IMR-90 (cell line): ENCODE data around the gene RERE. TPM values are rescaled to one million over a fixed set of nuclear protein-coding genes. Genes with fewer than 3 reads are reported as not detected.

Experiments used
- ATAC-seq: fragments of 200-7000 bp; cut with Tn5 transposase; 2 replicates; pipeline ENCODE4 v1.9.1; 2020; ENCODE audit warnings: low read depth, mild to moderate bottlenecking, moderate library complexity
- BruUV-seq: library from RNA; stranded (reverse); fragments of 400-500 nt; replicated peaks from 2 replicates; lab custom pipeline; 2021; lab: Mats Ljungman, UMichigan
- CTCF ChIA-PET: fragments of 300-600 bp; formaldehyde crosslinking; extraction: SDS; loops from one replicate; lab custom pipeline; 2021; ENCODE audit warnings: antibody characterized with exemption; lab: Yijun Ruan, JAX
- POLR2A ChIA-PET: fragments of 300-600 bp; sonication (Branson Sonifier 250); formaldehyde crosslinking; loops from one replicate; lab custom pipeline; 2022; ENCODE audit warnings: antibody characterized with exemption; ENCODE audit not compliant: unreplicated experiment; lab: Charles Lee
- DNase-seq: peaks from one replicate; pipeline ENCODE4 v3.0.0; 2013
- H2AFZ ChIP-seq: replicated peaks from 2 replicates; pipeline ENCODE3; 2013; ENCODE audit warnings: low read length, mild to moderate bottlenecking; ENCODE audit not compliant: poor library complexity
- H2AK5ac ChIP-seq: 2 replicates; pipeline ENCODE4 v1.6.1; 2013; ENCODE audit warnings: low read depth, low read length, inconsistent platforms
- H2AK9ac ChIP-seq: replicated peaks from 2 replicates; pipeline ENCODE3; 2013; ENCODE audit warnings: mild to moderate bottlenecking, low read depth, low read length, moderate library complexity; ENCODE audit not compliant: poor library complexity
- H2BK120ac ChIP-seq: 2 replicates; pipeline ENCODE4 v1.6.1; 2013; ENCODE audit warnings: low read depth, low read length, inconsistent platforms
- H2BK15ac ChIP-seq: 3 replicates; pipeline ENCODE4 v1.6.1; 2013; ENCODE audit warnings: low read depth, low read length, inconsistent platforms
- H2BK20ac ChIP-seq: 2 replicates; pipeline ENCODE4 v1.6.1; 2013; ENCODE audit warnings: low read depth, mild to moderate bottlenecking, inconsistent platforms, low read length, moderate library complexity
- H2BK5ac ChIP-seq: 2 replicates; pipeline ENCODE4 v1.6.1; 2013; ENCODE audit warnings: mild to moderate bottlenecking, low read depth, low read length, inconsistent platforms; ENCODE audit not compliant: poor library complexity, severe bottlenecking
- H3K14ac ChIP-seq: replicated peaks from 2 replicates; pipeline ENCODE4 v1.6.1; 2013; ENCODE audit warnings: low read depth, low read length, inconsistent platforms
- H3K18ac ChIP-seq: 2 replicates; pipeline ENCODE4 v1.6.1; 2013; ENCODE audit warnings: low read depth, low read length, control low read depth
- H3K23ac ChIP-seq: 2 replicates; pipeline ENCODE4 v1.6.1; 2013; ENCODE audit warnings: low read depth, low read length, inconsistent platforms
- H3K27ac ChIP-seq: 2 replicates; pipeline ENCODE4 v1.5.1; 2013; ENCODE audit warnings: mild to moderate bottlenecking, control low read depth, low read length; ENCODE audit not compliant: insufficient read depth
- H3K27me3 ChIP-seq: 2 replicates; pipeline ENCODE4 v1.6.1; 2013; ENCODE audit warnings: low read length; ENCODE audit not compliant: control insufficient read depth, insufficient read depth
- H3K36me3 ChIP-seq: 2 replicates; pipeline ENCODE4 v1.6.1; 2013; ENCODE audit warnings: low read length, mixed read lengths; ENCODE audit not compliant: control insufficient read depth, insufficient read depth
- H3K4ac ChIP-seq: 2 replicates; pipeline ENCODE4 v1.6.1; 2013; ENCODE audit warnings: low read depth, low read length, inconsistent platforms
- H3K4me1 ChIP-seq: 2 replicates; pipeline ENCODE4 v1.6.1; 2013; ENCODE audit warnings: low read length, mixed read lengths; ENCODE audit not compliant: control insufficient read depth, insufficient read depth
- H3K4me2 ChIP-seq: 2 replicates; pipeline ENCODE4 v1.6.1; 2013; ENCODE audit warnings: low read depth, mild to moderate bottlenecking, control low read depth, low read length, moderate library complexity
- H3K4me3 ChIP-seq: 2 replicates; pipeline ENCODE4 v1.5.1; 2013; ENCODE audit warnings: low read depth, mild to moderate bottlenecking, control low read depth, low read length, moderate library complexity; ENCODE audit not compliant: insufficient read depth
- H3K56ac ChIP-seq: 2 replicates; pipeline ENCODE4 v1.6.1; 2013; ENCODE audit warnings: low read length, inconsistent platforms; ENCODE audit not compliant: insufficient read depth; ENCODE audit errors: extremely low read depth
- H3K79me1 ChIP-seq, 2 experiments: 2 replicates each; pipeline ENCODE4 v1.6.1; 2013; ENCODE audit warnings: low read length in 2 of 2, inconsistent platforms in 1 of 2, low read depth in 1 of 2
- H3K9ac ChIP-seq: 2 replicates; pipeline ENCODE4 v1.6.1; 2013; ENCODE audit warnings: low read depth, low read length, control low read depth
- H3K9me1 ChIP-seq: 2 replicates; pipeline ENCODE4 v1.6.1; 2013; ENCODE audit warnings: low read length, inconsistent platforms; ENCODE audit not compliant: insufficient read depth
- H3K9me3 ChIP-seq: 2 replicates; pipeline ENCODE4 v1.6.1; 2013; ENCODE audit warnings: low read length; ENCODE audit not compliant: control insufficient read depth, insufficient read depth
- H4K20me1 ChIP-seq: 2 replicates; pipeline ENCODE4 v1.6.1; 2013; ENCODE audit warnings: low read length, inconsistent platforms; ENCODE audit not compliant: insufficient read depth
- H4K5ac ChIP-seq: 2 replicates; pipeline ENCODE4 v1.6.1; 2013; ENCODE audit warnings: mild to moderate bottlenecking, low read depth, low read length, control low read depth
- H4K8ac ChIP-seq, 2 experiments: 2 replicates each; pipeline ENCODE4 v1.6.1; 2013; ENCODE audit warnings: low read depth in 2 of 2, low read length in 2 of 2, control low read depth in 1 of 2, inconsistent platforms in 1 of 2
- H4K91ac ChIP-seq: 2 replicates; pipeline ENCODE4 v1.6.1; 2013; ENCODE audit warnings: low read depth, low read length, inconsistent platforms; ENCODE audit not compliant: insufficient read depth
- CEBPB ChIP-seq: IDR thresholded peaks from 2 replicates; pipeline ENCODE4 v1.6.1; 2012; ENCODE audit warnings: low read depth, low read length, improper control_type of control experiment
- NFE2L2 ChIP-seq: fragments of 150-350 bp; IDR thresholded peaks from 2 replicates; pipeline ENCODE4 v1.6.1; 2016; ENCODE audit warnings: low read depth, mild to moderate bottlenecking, low read length
- RCOR1 ChIP-seq: IDR thresholded peaks from 2 replicates; pipeline ENCODE4 v1.6.1; 2012; ENCODE audit warnings: mild to moderate bottlenecking, low read length, improper control_type of control experiment; ENCODE audit not compliant: insufficient replicate concordance
- SMC3 ChIP-seq: fragments of 150-350 bp; IDR thresholded peaks from 2 replicates; pipeline ENCODE4 v1.6.1; 2016; ENCODE audit warnings: low read depth, mild to moderate bottlenecking, antibody characterized with exemption, low read length, moderate library complexity
- WGBS, 2 experiments: methylation state at CpG; one replicate each; pipeline versions ENCODE4 v1.1.5 to v1.1.7; 2013; ENCODE audit warnings: missing lambda C conversion rate in 2 of 2; ENCODE audit not compliant: insufficient read length in 1 of 2; ENCODE audit errors: extremely low coverage in 2 of 2; 5-methylcytosine and 5-hydroxymethylcytosine counted together
- dilution Hi-C: fragments of 300-500 bp; cut with HindIII; formaldehyde crosslinking; loops from one replicate; pipeline ENCODE4 v1.14.3; 2018; ENCODE audit warnings: low sequenced_read_pairs; ENCODE audit not compliant: unreplicated experiment
- in situ Hi-C: fragments of 300-500 bp; cut with MboI; formaldehyde crosslinking; loops from 3 replicates; pipeline ENCODE4 v1.14.3; 2019; ENCODE audit warnings: low sequenced_read_pairs, inconsistent platforms, mixed read lengths
- intact Hi-C: fragments of 100-400 bp; cut with micrococcal nuclease; formaldehyde crosslinking; loops from 2 replicates; pipeline ENCODE4 v1.10.0; 2022
- polyA plus RNA-seq, 3 experiments: library from polyadenylated mRNA; depleted of rRNA; stranded (reverse); fragments of >200 nt; gene quantifications; 2 replicates each; pipeline ENCODE4 v1.2.3, GENCODE V29; 2012; ENCODE audit warnings: low replicate concordance in 1 of 3
- total RNA-seq: library from RNA; depleted of rRNA; stranded (reverse); fragments of >200 nt; gene quantifications from 2 replicates; pipeline ENCODE4 v1.2.3, GENCODE V29; 2012
- TF ChIP-seq, protein P1 (sequence below): fragments of 150-350 bp; IDR thresholded peaks from 2 replicates; pipeline ENCODE4 v1.6.1; 2016; ENCODE audit warnings: low read depth, mild to moderate bottlenecking, low read length, moderate library complexity, borderline replicate concordance

The RERE gene
- total and polyA plus RNA-seq, 2 of the 4 experiments (the other 2 are of a cell fraction), result 11.5 to 25.1 TPM

GRCh38 chr1:8463144-8463927 lies 354.1 kb downstream of the RERE start (continued):
- TF ChIP-seq, protein P1, sequence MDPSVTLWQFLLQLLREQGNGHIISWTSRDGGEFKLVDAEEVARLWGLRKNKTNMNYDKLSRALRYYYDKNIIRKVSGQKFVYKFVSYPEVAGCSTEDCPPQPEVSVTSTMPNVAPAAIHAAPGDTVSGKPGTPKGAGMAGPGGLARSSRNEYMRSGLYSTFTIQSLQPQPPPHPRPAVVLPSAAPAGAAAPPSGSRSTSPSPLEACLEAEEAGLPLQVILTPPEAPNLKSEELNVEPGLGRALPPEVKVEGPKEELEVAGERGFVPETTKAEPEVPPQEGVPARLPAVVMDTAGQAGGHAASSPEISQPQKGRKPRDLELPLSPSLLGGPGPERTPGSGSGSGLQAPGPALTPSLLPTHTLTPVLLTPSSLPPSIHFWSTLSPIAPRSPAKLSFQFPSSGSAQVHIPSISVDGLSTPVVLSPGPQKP, result no peak

- Histone ChIP-seq H3K9me1 (peaks cover 33% of the 10 kb centered on the region), H3K4me2 (no peak overlapping the region)
- no peak for ATAC-seq
Observed at GRCh38 chr1:8462371-8462892, 355.0 kb downstream of the RERE start.

More at GRCh38 chr1:8462371-8462892, 355.0 kb downstream of the RERE start:
- Histone ChIP-seq H3K27me3 (no peaks in the 10 kb centered on the region), H2BK15ac (peak overlapping the region; percentile 81; the same call in 2 of the 3 replicates), H3K79me1 (peaks cover 44 to 78% of the 10 kb centered on the region in 2 experiments), H2BK20ac (peak overlapping the region; percentile 90), H3K27ac (peak overlapping the region; percentile 96), H3K36me3 (peaks cover 3% of the 10 kb centered on the region), H3K14ac (peak overlapping the region; percentile 88), H2BK5ac (peak overlapping the region; percentile 84), H2AK5ac (peak overlapping the region; percentile 95), H4K20me1 (peaks cover 4% of the 10 kb centered on the region), H2BK120ac (peak overlapping the region; percentile 89), H3K4ac (peak overlapping the region; percentile 90), H3K56ac (0 out of 2 replicates have a peak overlapping the region, but pooled peaks have one; percentile 13), H3K23ac (peak overlapping the region; percentile 79), H4K5ac (peak overlapping the region; percentile 59), H3K4me1 (peaks cover 39% of the 10 kb centered on the region), H3K4me3 (no peak overlapping the region), H2AK9ac (peak overlapping the region; percentile 15), H2AFZ (peak overlapping the region; percentile 60), H3K9me3 (no peaks in the 10 kb centered on the region), H4K8ac (peak overlapping the region; percentile 34 to 85; a peak in 3 of 4 replicates), H4K91ac (peak overlapping the region; percentile 72), H3K18ac (peak overlapping the region; percentile 19), H3K9ac (peak overlapping the region; percentile 19; the same call in 1 of the 2 replicates)
- in situ Hi-C loops (no loop called here), intact Hi-C loops (loop anchor here (2.0 to 10.0 kb wide), 3 partner anchors 40 to 392 kb away; partner anchors contain the start of gene RERE), dilution Hi-C loops (no loop called here)
- CTCF ChIA-PET, result no interaction called here
- DNase-seq, result no peak
- 29% methylated on average over 1 of the region's 13 CpGs; no CpG with 5 or more reads in 1 of the 2 experiments for WGBS, 2 experiments
- TF ChIP-seq NFE2L2 (no peak), SMC3 (no peak), RCOR1 (no peak), CEBPB (no peak)
- POLR2A ChIA-PET, result no interaction called here
- no TSS peak for BruUV-seq
